ENCODE data around the gene CCL20. TPM values are rescaled to one million over a fixed set of nuclear protein-coding genes. Genes with fewer than 3 reads are reported as not detected.

The CCL20 gene, protein sequence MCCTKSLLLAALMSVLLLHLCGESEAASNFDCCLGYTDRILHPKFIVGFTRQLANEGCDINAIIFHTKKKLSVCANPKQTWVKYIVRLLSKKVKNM
- total RNA-seq = not detected

DNA sequence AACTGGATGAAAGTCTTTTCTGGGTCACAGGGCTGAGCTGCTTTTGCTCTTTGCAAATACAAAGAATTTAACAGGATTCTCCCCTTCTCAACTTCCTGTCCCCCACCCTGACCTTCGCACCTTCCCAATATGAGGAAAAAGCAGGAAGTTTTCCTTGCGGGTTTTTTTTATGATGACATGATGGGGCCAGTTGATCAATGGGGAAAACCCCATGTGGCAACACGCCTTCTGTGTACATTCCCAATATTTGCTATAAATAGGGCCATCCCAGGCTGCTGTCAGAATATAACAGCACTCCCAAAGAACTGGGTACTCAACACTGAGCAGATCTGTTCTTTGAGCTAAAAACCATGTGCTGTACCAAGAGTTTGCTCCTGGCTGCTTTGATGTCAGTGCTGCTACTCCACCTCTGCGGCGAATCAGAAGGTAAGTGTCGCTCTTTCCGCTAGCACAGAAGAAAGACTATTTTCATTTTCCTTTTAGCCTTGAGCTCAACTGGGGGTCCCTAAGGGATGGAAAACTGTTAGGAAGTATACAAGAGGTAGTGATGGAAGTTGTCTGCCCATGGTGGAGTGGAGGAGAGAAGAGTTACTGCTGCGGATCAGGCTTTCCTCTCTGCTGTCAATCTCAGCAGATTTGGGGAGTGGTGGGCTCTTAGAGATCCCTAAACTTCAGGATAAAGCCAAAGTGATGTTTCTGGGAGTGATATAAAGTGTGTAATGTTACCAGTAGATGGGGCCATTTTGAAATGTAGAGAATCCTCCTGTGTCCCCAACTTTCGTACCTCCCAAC is at the start of gene CCL20:
Gene CCL20 (plus strand): TSS at position 281 of the 792 bp plus-strand sequence. CDS start 70 bp downstream, at position 351.

Small RNAs within 50 kb of the gene (small RNA-seq; reads per million reads assigned to genes)
- not detected for gene SNRPGP8

Other genes starting within 250 kb of the CCL20 start
- gene SCYGR2, start 214.9 kb upstream of the CCL20 start, total RNA-seq = not detected
- not detected for gene SCYGR3, start 199.0 kb upstream of the CCL20 start, total RNA-seq
- not detected for gene SCYGR4, start 196.3 kb upstream of the CCL20 start, total RNA-seq
- gene SCYGR5, start 147.0 kb upstream of the CCL20 start, total RNA-seq = not detected
- gene SLC19A3, start 95.8 kb upstream of the CCL20 start, total RNA-seq = 3.9 TPM
- gene SCYGR6, start 89.1 kb upstream of the CCL20 start, total RNA-seq = not detected
- gene SCYGR7, start 85.5 kb upstream of the CCL20 start, total RNA-seq = not detected
- gene SCYGR8, start 67.9 kb upstream of the CCL20 start, total RNA-seq = not detected
- 8.1 TPM for gene DAW1, start 57.8 kb downstream of the CCL20 start, total RNA-seq